GM21526 (cell line): Measurements from ENCODE around the gene SETDB2.
A peak's percentile ranks its signal among the peaks of the same experiment; 100 is the strongest.

Experiments used
- ATAC-seq: cut with Tn5 transposase; IDR thresholded peaks from one replicate; pipeline ENCODE4 v1.9.1; 2021; ENCODE audit warnings: moderate library complexity; ENCODE audit not compliant: unreplicated experiment, low FRiP score

The SETDB2 gene

DNA sequence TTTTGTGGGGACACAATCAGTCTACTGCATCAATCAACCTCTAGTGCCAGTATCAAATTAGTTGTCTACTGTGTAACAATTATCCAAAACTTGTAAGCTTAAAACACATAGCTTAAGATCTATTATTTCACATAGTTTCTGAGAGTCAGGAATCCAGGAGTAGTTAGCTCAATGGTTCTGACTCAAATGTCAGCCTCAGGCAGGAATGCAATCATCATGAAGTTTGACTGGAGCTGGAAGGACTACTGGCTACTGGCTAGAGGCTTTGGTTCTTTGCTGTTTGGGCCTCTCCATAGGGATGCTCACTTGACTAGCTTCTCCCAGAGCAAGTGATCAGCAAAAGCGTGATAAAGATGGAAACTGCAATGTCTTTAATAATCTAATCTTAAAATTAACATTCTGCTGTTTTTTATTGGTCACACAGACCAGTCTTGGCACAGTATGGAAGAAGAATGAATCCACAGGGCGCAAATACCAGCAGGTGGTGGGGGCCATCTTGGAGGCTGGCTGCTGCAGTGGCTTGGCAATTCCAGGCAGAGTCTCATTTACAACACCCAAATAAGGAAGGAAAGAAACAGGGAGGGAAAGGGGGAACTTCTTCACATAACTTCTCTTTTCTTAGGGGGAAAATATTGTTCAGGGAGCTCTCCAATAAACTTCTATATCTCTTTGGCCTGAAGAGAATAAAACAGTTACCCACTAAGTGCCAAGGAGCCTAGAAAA lies 15.9 kb upstream of the SETDB2 start:
- no peak for ATAC-seq

DNA sequence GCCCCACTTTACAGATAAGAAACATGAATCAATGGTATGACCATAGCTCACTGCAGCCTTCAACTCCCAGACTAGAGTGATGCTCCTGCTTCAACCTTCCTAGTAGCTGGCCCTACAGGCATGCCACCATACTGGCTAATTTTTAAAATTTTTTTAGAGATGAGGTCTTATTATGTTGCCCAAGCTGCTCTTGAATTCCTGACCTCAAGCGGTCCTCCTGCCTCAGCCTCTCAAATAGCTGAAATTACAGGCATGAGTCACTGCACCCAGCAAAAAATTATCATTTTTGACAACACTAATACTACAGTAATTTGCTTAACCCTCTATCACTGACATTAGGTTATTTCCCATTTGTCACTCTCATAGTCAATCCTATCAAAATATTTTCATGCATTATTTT lies 15.0 kb upstream of the SETDB2 start:
- ATAC-seq = no peak

DNA sequence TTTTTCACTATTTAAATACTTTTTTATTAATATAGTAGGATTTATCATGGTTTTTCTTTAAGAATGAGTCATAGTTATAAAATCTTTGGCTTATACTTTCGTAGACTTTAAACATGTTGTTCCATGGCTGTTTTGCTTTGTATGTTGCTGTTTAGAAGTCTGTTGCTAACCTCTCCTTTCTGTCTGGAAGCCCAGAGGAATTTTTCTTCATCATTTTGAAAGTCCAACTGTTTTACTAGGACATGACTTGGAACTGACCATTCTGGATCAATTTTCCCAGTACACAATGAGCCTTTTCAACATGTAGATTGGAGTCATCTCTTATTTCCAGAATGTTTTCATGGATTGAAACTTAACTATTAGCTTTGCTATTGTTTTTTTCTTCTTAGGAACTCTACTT lies 8.1 kb upstream of the SETDB2 start:
- no peak for ATAC-seq

DNA sequence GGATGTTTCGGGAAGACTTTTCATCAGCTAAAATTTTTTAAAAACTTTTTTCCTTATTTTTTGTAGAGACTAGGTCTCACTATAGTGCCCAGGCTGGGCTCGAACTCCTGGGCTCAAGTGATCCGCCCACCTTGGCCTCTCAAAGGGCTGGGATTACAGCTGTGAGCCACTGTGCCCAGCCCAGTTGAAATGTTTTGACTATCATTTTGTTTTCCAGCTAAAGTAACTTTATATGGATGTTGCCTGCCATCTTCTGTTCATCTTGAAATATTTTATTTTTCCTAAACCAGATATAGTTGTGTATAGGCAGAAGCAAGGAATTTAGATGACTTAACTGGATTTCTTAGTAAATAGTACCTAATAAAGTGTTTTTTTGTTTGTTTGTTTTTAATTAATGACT lies 7.2 kb upstream of the SETDB2 start:
- ATAC-seq = no peak

DNA sequence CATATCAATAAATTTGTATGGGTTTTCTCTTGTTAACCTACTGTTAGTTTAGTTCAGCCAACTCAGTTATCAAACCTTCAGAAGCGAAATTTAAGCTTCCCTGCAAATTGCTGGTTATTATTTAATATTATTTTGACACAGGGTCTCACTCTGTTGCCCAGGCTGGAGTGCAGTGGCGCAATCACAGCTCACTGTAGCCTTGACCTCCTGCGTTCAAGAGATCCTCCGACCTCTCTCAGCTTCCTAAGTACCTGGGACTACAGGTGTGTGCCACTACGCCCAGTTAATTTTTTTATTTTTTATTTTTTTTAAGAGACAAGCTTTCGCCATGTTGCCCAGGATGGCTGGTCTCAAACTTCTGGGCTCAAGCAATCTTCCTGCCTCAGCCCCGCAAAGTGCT lies 6.4 kb upstream of the SETDB2 start:
- no peak for ATAC-seq

DNA sequence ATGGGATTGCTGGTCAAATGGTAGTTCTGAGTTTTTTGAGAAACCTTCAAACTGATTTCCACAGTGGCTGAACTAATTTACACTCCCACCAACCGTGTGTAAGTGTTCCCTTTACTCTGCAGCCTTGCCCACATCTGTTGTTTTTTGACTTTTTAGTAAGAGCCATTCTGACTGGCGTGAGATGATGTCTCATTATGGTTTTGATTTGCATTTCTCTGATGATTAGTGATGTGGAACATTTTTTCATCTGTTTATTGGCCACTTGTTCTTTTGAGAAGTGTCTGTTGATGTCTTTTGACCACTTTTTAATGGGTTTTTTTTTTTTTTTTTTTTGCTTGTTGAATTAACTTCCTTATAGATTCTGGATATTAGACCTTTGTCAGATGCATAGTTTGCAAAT lies 4.5 kb upstream of the SETDB2 start:
- ATAC-seq = no peak

DNA sequence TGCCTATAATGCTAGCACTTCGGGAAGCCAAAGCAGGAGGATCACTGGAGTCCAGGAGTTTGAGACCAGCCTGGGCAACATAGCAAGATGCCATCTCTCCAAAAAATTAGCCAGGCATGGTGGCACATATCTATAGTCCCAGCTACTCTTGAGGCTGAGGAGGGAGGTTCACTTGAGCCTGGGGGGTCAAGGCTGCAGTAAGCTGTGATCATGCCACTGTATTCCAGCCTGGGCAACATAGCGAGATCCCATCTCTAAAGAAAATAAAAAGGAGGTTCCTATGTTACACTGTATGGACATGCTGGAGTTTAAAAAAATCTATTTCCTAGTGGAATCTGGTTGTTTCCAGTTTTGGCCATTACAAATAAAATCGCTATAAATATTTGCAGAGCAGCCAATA lies 2.8 kb upstream of the SETDB2 start:
- no peak for ATAC-seq

DNA sequence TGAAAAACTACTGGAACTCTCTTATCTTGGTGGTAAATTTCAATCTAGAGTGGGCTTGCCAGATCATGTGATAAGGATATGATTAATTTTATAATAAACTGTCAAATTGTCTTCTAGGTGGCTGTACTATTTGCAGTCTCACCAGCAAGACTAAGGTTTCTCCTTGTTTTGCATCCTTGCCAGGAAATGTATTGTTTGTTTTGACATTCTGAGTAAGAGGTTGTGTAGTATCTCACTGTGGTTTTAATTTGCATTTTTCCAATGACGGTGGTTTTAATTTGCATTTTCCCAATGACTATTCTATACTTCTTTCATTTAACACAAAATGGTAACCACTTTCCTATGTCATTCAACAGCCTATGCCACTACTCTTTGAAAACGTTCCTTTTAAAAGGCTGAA lies 2.2 kb upstream of the SETDB2 start:
- no peak for ATAC-seq

DNA sequence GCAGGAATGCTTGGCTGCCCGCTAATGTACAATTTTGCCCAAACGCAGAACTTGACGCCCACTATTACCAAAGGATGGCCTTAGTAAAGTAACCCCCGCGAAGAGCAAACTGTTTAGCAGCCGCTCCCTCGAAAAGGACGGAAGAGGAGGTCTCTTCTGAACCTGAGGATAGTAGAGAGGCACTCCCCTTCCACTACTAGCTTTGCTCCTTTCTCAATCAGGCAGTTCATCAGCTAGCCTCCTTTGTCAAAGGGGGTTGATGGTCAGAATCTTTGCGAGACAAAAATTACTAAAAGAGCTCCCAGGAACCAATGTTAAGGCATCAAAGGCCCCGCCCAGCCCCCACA lies 744 bp upstream of the SETDB2 start:
- ATAC-seq = no peak

DNA sequence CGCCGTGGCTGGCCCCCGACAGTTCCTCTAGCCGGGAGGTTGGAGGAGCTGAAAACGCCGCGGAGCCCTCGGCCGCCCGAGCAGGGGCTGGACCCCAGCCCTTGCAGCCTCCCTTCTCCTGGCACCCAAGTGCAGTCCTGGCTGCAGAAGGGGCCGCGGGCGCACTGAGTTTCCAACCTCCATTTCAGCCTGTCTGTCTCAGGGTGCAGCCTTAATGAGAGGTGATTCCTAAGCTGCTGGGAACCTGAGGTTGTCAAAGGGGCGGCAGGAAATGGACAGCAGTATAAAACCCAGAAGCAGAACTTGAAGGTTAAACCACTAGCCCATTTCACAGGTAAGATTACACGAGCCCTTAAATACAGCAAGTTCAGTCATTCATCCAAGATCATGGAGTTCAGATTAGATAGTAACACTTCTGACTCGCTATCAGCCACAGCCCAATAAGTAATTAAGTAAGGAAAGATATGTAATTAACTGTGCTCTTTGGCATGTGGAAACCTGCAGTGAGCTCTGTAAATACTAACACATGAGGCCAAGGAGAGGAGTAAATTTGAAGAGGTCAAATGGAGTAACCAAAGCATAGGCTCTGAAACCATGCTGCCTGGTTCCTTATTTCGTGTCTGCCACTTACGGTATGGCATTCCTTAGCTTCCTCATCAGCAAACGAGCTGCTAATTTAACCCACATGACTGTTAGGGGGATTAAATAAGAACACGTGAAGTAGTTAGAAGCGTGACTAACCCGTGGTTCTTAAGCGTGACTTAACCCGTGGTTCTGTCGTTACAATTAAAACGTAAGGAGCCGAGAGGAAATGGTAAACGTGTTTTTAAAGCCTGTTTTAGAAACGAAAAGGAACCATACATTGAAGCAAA lies 686 bp downstream of the SETDB2 start:
- ATAC-seq = peak; percentile 18

DNA sequence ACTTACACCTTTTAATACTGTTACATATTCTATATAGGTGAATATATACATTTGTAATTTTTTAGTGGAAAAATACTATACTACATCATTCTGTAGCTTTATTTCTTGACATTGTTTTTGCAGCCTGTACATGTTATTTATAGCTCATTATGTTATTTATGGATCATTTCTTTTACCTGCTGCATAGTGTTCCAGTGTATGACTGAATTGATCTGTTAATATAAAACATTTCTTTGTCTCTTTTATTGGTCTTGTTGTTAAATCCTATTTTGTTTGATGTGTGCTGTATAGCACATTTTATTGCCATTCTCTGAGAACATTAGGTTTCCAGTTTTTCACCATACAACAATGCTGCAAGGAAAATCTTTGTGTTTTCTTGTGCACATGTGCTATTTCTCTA lies 2.4 kb downstream of the SETDB2 start:
- no peak for ATAC-seq

DNA sequence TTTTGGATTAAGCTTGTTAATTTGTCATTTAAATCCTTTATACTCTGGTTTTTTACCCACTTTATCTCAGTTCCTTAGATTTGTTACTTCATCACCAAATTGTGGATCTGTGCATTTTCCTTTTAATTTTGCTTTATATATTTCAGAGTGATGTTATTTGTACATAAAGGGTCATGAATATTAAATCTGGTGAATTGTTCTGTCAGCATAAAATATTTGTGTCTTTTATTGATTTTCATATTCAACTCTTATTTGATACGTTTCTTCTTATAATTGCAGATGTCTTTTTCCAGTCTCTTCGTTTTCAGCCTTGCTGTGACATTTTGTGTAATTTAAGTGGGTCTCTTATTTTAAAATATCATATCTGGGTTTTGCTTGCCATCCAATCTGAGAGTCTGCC lies 4.7 kb downstream of the SETDB2 start:
- ATAC-seq = no peak

DNA sequence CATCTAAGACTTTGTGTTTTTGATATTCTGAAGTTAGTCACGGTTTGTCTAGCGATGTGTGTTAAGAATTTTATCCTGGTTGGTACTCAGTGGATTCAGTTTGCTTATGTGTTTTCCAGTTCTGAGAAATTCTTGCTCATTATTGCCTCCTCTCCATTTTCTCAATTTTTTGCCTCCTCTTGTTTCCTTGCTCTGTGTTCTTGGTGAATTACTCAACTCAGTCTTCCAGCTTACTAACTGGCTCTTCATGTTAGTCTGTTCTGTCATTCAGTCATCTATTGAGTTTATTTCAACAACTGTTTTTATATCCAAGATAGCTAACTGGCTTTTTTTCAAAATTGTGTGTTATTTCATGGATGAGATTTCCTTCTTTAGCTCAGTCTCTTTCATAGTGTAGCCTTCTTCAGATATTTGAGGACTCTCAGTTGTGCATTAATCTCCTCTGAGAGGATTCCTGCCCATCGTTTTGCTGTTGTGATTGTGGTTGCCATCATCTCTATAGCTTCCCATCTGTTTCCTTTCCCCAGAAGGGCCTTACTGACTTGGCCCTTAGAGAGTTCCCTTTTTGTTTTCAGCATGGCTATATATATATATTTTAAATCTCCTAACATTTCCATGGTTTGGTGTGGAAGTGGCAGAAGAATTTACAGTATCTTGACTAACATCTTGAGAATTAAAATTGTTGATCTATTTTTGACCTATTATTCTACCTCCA lies 6.2 kb downstream of the SETDB2 start:
- no peak for ATAC-seq

DNA sequence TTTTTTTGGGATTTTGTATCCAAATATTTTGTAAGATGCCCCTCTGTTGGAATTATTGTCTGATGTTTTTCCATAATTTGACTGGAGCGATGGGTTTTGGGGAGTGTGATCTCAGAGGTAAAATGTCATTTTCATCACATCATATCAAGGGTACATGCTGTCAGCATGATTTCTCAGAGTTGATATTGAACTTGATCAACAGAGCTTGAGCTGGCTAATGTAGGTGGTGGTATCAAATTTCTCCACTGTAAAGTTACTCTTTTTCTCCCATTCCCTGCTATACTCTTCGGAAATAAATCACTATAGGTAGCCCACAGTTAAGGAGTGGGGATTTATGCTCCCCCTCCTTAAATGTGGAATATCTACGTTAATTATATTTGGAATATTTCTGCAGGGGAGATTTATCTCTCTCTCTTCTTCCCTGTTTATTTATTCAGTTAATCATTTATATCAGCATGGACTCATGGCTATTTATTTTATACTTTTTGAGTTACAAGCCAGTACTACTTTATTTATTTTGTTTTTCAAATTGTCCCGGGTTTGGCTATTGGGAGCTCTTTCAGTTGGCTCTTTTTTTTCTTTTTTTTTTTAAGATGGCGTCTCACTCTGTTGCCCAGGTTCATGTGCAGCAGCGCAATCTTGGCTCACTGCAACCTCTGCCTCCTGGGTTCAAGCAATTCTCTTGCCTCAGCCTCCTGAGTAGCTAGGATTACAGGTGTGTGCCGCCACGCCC lies 8.8 kb downstream of the SETDB2 start:
- no peak for ATAC-seq

DNA sequence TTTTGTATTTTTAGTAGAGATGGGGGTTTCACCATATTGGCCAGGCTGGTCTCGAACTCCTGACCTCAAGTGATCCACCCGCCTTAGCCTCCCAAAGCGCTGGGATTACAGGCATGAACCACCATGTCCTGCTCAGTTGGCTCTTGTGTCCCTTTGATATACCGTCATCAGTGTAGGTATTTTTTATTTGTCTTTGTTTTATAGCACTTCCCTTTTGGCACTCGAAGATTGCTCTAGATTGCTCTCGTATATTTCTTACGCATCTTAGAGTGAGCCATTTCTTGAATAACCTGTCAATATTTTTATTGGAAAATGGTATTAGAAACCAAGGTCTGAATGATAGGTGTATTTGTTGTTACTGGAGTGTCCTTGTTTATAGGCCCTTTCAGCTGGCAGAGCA lies 9.4 kb downstream of the SETDB2 start:
- ATAC-seq = no peak

DNA sequence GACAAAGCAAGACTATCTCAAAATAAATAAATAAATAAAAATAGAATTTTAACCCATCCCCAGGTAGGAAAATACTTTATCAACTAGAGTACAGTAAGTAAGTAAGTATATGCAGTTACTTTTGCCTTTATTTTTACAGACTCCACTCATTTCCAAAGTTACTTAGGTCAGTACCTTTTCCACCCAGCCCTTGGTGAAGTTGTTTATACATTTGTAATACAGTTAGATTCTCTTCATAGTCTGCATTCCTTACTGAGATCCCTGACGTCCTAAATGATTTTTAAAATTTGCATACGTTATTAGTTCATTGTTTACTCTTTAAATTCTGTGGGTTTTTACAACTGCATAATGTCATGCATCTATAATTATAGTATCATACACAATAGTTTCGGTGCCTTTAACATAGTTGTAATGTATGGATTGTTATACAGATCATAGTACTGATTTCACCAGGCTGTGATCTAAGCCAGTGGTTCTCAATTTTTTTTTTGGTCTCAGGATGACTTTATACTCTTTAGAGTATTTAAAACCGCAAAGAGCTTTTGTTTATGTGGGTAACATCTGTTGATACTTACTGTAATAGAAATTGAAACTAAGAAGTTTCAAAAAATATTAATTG lies 10.4 kb downstream of the SETDB2 start:
- ATAC-seq = peak; percentile 85

DNA sequence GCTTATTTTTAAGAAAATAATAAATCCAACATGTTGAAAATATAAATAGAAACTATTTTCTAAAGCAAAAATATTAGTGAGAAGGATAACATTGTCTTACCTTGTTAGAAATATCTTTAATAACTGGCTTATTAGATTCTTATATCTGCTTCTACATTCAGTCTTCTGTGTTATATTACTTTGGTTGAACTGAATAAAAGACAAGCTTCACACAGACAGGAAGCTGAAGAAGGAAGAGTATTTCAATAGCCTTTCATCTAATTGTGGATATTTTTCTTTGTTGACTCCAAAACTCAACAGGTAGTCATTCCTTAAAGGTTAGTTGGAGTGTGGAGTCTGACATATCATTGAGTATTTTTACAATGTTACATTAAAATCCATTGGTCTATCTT lies 10.9 kb downstream of the SETDB2 start:
- no peak for ATAC-seq

DNA sequence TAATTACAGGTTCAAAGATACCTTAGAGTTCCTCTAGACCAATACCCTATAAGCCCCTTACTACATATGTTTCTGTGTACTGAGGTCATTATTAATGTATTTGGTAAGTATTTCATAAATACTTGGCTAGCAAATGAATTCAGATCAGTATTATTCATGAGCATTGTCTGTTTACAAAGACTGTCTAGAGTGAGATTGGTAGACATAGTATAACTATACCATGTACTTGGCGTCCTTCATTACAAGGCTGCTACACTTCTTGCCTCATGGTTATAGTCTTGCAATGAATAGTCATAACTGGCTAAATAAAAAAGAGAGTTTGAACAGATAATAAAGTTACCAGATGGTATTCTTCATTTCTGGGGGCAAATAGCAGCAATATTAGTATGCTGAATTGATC lies 12.1 kb downstream of the SETDB2 start:
- no peak for ATAC-seq

DNA sequence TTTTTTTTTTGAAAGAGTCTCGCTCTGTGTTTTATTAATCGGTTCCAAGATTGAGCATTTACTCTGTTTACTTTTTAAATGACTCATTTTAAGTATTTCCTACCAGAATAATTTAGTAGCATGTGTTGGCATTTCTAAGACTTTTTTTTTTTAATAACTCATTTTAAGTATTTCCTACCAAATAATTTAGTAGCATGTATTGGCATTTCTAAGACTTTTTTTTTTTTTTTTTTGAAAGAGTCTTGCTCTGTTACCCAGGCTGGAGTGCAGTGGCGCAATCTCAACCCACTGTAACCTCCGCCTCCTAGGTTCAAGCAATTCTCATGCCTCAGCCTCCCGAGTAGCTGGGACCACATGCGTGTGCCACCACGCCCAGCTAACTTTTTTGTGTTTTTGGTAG lies 13.1 kb downstream of the SETDB2 start:
- no peak for ATAC-seq

DNA sequence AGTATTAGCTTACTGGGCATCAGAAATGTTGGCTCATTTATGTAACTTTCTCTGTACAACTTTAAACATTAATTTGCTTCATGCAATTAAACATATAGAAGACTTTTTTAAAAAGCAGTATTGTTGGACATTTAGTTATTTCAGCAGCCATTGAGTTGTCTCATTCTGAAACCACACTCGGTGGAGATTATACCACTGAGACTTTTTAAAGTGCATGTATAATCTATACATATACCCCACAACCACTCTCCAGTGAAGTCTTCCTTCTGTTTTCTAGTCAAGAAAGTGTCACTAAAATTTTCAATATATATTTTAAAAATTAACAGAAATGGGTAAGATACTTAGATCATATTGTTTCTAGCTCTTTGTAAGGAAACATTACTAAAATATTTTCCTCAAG lies 15.5 kb downstream of the SETDB2 start:
- ATAC-seq = no peak

DNA sequence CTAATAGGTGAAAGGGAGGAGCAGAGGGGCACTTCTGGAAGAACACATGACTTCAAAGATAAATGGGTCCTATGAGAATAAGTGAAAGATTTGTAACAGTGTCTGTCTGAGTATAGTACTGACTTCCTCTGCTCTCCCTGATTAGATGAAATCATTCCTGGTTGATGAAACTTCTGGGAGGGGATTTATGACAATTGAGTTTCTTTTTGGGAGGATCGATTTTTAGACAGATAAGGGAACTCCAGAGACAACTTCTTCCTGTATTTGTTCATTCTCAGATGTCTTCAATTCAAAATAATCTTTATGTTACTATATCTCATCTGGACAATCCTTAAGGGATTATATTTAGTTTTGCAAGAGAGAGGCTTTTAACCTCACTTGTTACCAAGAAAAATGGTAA lies 20.0 kb downstream of the SETDB2 start:
- no peak for ATAC-seq
